Natural killer cell (primary cell): ENCODE results near the gene MYH14. TPM values are rescaled to one million over a fixed set of nuclear protein-coding genes. Genes with fewer than 3 reads are reported as not detected.

Source experiments
- ATAC-seq, 3 donors: fragments of 150-1000 bp in 2 of 3; fragments of 200-7000 bp in 1 of 3; cut with Tn5 transposase; 1 replicate in 1 of 3; 2 replicates in 2 of 3; pipeline ENCODE4 v1.10.0; 2021; ENCODE audit warnings: mild to moderate bottlenecking in 2 of 3, moderate library complexity in 2 of 3
- DNase-seq, 2 donors: peaks; one replicate each; pipeline versions ENCODE4 v3.0.0 to v3.0.0-alpha.2; 2013 to 2021; ENCODE audit warnings: mixed read lengths in 1 of 2
- H3K27ac ChIP-seq: one replicate; pipeline ENCODE4 v1.5.1; 2013; ENCODE audit warnings: mild to moderate bottlenecking, low read length
- H3K27me3 ChIP-seq: one replicate; pipeline ENCODE4 v1.6.1; 2013; ENCODE audit warnings: low read length; ENCODE audit not compliant: control insufficient read depth, insufficient read depth
- H3K36me3 ChIP-seq: one replicate; pipeline ENCODE4 v1.6.1; 2013; ENCODE audit warnings: low read length; ENCODE audit not compliant: control insufficient read depth, insufficient read depth
- H3K4me1 ChIP-seq: one replicate; pipeline ENCODE4 v1.6.1; 2013; ENCODE audit warnings: low read length; ENCODE audit not compliant: control insufficient read depth, insufficient read depth
- H3K4me3 ChIP-seq: one replicate; pipeline ENCODE4 v1.5.1; 2013; ENCODE audit warnings: low read length
- H3K9me3 ChIP-seq: one replicate; pipeline ENCODE4 v1.6.1; 2013; ENCODE audit warnings: low read length; ENCODE audit not compliant: control insufficient read depth, insufficient read depth
- H3K27ac Mint-ChIP-seq, 2 donors: one replicate each; pipeline ENCODE4 v1.8.0; 2022; ENCODE audit warnings: mild to moderate bottlenecking in 2 of 2, mixed read lengths in 2 of 2, moderate library complexity in 1 of 2
- H3K27me3 Mint-ChIP-seq, 2 donors: one replicate each; pipeline ENCODE4 v1.8.0; 2022; ENCODE audit warnings: low read depth in 2 of 2, mixed read lengths in 2 of 2
- H3K36me3 Mint-ChIP-seq: one replicate; pipeline ENCODE4 v1.8.0; 2022; ENCODE audit warnings: mixed read lengths
- H3K4me1 Mint-ChIP-seq, 2 donors: one replicate each; pipeline ENCODE4 v1.8.0; 2022; ENCODE audit warnings: mixed read lengths in 2 of 2
- H3K4me3 Mint-ChIP-seq: one replicate; pipeline ENCODE4 v1.8.0; 2022; ENCODE audit warnings: mild to moderate bottlenecking, moderate library complexity, mixed read lengths
- H3K9me3 Mint-ChIP-seq, 2 donors: one replicate each; pipeline ENCODE4 v1.8.0; 2022; ENCODE audit warnings: mixed read lengths in 2 of 2
- WGBS: methylation state at CpG from one replicate; pipeline ENCODE4 v1.1.7; 2013; ENCODE audit warnings: missing lambda C conversion rate; ENCODE audit not compliant: insufficient coverage; 5-methylcytosine and 5-hydroxymethylcytosine counted together
- intact Hi-C: fragments of 100-400 bp; cut with micrococcal nuclease; formaldehyde crosslinking; loops from one replicate; pipeline ENCODE4 v1.14.2; 2022
- total RNA-seq, 4 donors: library from RNA; stranded (reverse); fragments of 120-200 nt in 1 of 4; gene quantifications; one replicate each; pipeline versions ENCODE4 v1.2.3 to v1.2.4, GENCODE V29; 2013 to 2022
- TF ChIP-seq, protein P1 (sequence below): fragments of 200-600 bp; IDR thresholded peaks from one replicate; pipeline ENCODE4 v1.8.0; 2022; ENCODE audit warnings: antibody characterized with exemption

The MYH14 gene
- total RNA-seq, 3 donors from 2014 or later (not counting 1 experiment from before 2014, with no cell fraction given): not detected

DNA sequence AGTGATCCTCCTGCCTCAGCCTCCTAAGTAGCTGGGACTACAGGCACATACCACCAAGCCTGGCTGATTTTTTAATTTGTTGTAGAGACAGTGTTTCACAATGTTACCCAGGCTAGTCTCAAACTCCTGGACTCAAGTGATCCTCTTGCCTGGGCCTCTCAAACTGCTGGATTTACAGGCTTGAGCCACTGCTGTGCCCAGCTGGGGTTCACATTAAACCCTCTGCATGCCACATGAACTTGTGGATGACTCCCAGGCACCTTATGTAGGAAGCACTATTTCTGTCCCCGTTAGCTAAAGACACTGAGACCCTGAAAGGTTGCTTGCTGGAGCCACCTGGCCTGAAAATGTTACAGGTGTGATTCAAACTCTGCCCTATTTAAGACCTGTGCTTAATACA is 10.5 kb downstream of the MYH14 start:
- Mint-ChIP-seq H3K36me3 (no peaks in the 10 kb centered on the region), H3K4me1 (no peaks in the 10 kb centered on the region)
- no peak for DNase-seq

GRCh38 chr19:50214699-50215543 is 11.5 kb downstream of the MYH14 start:
- H3K9me3 Mint-ChIP-seq: no peaks in the 10 kb centered on the region
- H3K27ac Mint-ChIP-seq: no peak overlapping the region
- no peaks in the 10 kb centered on the region for H3K9me3 ChIP-seq
- ATAC-seq: no peak
- no peaks in the 10 kb centered on the region for H3K4me1 Mint-ChIP-seq
- TF ChIP-seq, protein P1, sequence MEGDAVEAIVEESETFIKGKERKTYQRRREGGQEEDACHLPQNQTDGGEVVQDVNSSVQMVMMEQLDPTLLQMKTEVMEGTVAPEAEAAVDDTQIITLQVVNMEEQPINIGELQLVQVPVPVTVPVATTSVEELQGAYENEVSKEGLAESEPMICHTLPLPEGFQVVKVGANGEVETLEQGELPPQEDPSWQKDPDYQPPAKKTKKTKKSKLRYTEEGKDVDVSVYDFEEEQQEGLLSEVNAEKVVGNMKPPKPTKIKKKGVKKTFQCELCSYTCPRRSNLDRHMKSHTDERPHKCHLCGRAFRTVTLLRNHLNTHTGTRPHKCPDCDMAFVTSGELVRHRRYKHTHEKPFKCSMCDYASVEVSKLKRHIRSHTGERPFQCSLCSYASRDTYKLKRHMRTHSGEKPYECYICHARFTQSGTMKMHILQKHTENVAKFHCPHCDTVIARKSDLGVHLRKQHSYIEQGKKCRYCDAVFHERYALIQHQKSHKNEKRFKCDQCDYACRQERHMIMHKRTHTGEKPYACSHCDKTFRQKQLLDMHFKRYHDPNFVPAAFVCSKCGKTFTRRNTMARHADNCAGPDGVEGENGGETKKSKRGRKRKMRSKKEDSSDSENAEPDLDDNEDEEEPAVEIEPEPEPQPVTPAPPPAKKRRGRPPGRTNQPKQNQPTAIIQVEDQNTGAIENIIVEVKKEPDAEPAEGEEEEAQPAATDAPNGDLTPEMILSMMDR: no peak
- no peak overlapping the region for H3K4me3 ChIP-seq
- no peak overlapping the region for H3K27ac ChIP-seq
- no peaks in the 10 kb centered on the region for H3K27me3 ChIP-seq
- H3K36me3 ChIP-seq: no peaks in the 10 kb centered on the region
- H3K27me3 Mint-ChIP-seq: peaks cover 0 to 6% of the 10 kb centered on the region in 2 donors
- 41% methylated on average over 24 of the region's 25 CpGs for WGBS
- intact Hi-C loops: no loop called here
- no peaks in the 10 kb centered on the region for H3K4me1 ChIP-seq
- H3K4me3 Mint-ChIP-seq: no peak overlapping the region
- no peak for DNase-seq
- H3K36me3 Mint-ChIP-seq: no peaks in the 10 kb centered on the region

More for the DNA sequence above, 10.5 kb downstream of the MYH14 start:
- Mint-ChIP-seq H3K4me3 (no peak overlapping the region), H3K27ac (no peak overlapping the region), H3K27me3 (peaks cover 0 to 6% of the 10 kb centered on the region in 2 donors), H3K9me3 (no peaks in the 10 kb centered on the region)
- Histone ChIP-seq H3K27me3 (no peaks in the 10 kb centered on the region), H3K4me3 (no peak overlapping the region), H3K27ac (no peak overlapping the region), H3K36me3 (no peaks in the 10 kb centered on the region), H3K9me3 (no peaks in the 10 kb centered on the region), H3K4me1 (no peaks in the 10 kb centered on the region)
- TF ChIP-seq, protein P1: no peak
- WGBS: 88% methylated on average over 1 of the region's 1 CpG
- ATAC-seq: no peak
- intact Hi-C loops: no loop called here

GRCh38 chr19:50215820-50216219 is 12.4 kb downstream of the MYH14 start:
- H3K36me3 ChIP-seq: no peaks in the 10 kb centered on the region
- Mint-ChIP-seq H3K36me3 (no peaks in the 10 kb centered on the region), H3K27ac (no peak overlapping the region), H3K27me3 (peaks cover 0 to 6% of the 10 kb centered on the region in 2 donors), H3K4me3 (no peak overlapping the region), H3K9me3 (no peaks in the 10 kb centered on the region), H3K4me1 (no peaks in the 10 kb centered on the region)
- H3K27me3 ChIP-seq: no peaks in the 10 kb centered on the region
- DNase-seq: no peak
- TF ChIP-seq, protein P1: no peak
- H3K9me3 ChIP-seq: no peaks in the 10 kb centered on the region
- no peak for ATAC-seq
- WGBS: 82% methylated on average over 3 of the region's 3 CpGs
- no peak overlapping the region for H3K4me3 ChIP-seq
- intact Hi-C loops: no loop called here
- no peaks in the 10 kb centered on the region for H3K4me1 ChIP-seq
- no peak overlapping the region for H3K27ac ChIP-seq
